Activated CD8-positive, alpha-beta T cell treated with anti-CD3 and anti-CD28 coated beads, Interleukin-2, amount 10 ng/mL, durations not matched to agents 7 days and 5 days (primary cell): ENCODE results near the gene IL25. TPM values are rescaled to one million over a fixed set of nuclear protein-coding genes. Genes with fewer than 3 reads are reported as not detected.

Source experiments
- ATAC-seq: fragments of 150-1000 bp; cut with Tn5 transposase; one replicate; pipeline ENCODE4 v1.10.0; 2021; ENCODE audit warnings: moderate library complexity
- CTCF ChIA-PET: fragments of 350-600 bp; sonication (Branson Sonifier 250); formaldehyde crosslinking; loops from one replicate; lab custom pipeline; 2021; ENCODE audit warnings: antibody characterized with exemption; lab: Charles Lee
- POLR2A ChIA-PET: fragments of 350-600 bp; sonication (Branson Sonifier 250); formaldehyde crosslinking; loops from one replicate; lab custom pipeline; 2021; ENCODE audit warnings: antibody characterized with exemption; lab: Charles Lee
- DNase-seq: peaks from one replicate; pipeline ENCODE4 v3.0.0-alpha.2; 2020
- H3K27ac Mint-ChIP-seq: one replicate; pipeline ENCODE4 v1.8.0; 2021; ENCODE audit warnings: mild to moderate bottlenecking, mixed read lengths
- H3K27me3 Mint-ChIP-seq: one replicate; pipeline ENCODE4 v1.8.0; 2021; ENCODE audit warnings: low read depth, mixed read lengths
- H3K36me3 Mint-ChIP-seq: one replicate; pipeline ENCODE4 v1.8.0; 2021; ENCODE audit warnings: low read depth, mixed read lengths
- H3K4me1 Mint-ChIP-seq: one replicate; pipeline ENCODE4 v1.8.0; 2021; ENCODE audit warnings: low read depth, mixed read lengths
- H3K4me3 Mint-ChIP-seq: one replicate; pipeline ENCODE4 v1.8.0; 2021; ENCODE audit warnings: mild to moderate bottlenecking, mixed read lengths
- H3K9me3 Mint-ChIP-seq: one replicate; pipeline ENCODE4 v1.8.0; 2022; ENCODE audit warnings: mixed read lengths; ENCODE audit not compliant: insufficient read depth
- total RNA-seq, 2 experiments: library from RNA; stranded (reverse); gene quantifications; one replicate each; pipeline ENCODE4 v1.2.3, GENCODE V29; 2021

Gene IL25
- total RNA-seq, 2 experiments from 2014 or later, result not detected

DNA sequence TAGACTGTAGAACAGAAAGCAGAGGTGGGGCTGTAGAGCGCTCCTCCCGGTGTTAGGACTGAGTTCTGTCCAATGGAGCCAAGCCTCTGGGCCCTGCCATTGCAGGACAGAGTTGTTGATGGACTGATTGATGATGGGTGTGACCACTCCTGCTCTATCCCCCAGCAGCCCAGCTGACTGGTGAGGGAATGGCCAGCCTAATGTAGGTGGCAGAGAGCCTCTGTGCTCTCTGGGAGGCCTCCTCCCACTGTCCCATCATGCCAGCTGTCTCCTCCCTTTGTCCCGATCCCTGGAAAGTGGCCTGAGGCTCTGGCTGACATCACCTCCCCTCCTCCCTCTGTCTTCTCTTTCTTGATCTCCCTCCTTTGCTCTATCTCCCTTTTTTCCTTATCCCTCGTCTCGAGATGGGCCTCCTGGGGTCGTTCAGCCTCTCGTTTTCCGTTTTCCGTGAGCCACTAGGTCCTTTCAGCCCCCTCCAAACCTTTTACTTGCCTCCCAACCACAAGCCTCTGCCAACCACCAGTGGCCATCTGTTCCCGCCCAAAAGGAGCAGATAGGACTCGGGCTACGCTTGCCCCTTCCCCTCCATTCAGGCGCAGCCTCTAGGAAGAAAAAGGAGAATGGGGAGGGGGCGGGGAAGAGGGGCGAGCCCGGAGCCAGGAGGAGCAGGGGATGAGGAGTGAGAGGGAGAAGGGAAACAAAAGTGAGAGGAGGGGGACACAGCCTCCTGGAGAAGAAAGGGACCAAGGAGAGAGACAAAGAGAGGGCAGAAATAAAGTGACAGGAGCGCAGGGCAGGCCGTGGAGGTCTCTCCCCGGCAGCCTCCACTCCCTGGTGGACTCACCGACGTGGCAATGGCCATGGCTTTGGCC lies 8.2 kb upstream of the IL25 start:
- POLR2A ChIA-PET, result no interaction called here
- peaks cover 42% of the 10 kb centered on the region for H3K27me3 Mint-ChIP-seq
- H3K4me1 Mint-ChIP-seq, result peaks cover 3% of the 10 kb centered on the region
- no peaks in the 10 kb centered on the region for H3K36me3 Mint-ChIP-seq
- no peaks in the 10 kb centered on the region for H3K9me3 Mint-ChIP-seq
- ATAC-seq, result no peak
- CTCF ChIA-PET, result no interaction called here
- no peak for DNase-seq
- H3K4me3 Mint-ChIP-seq, result no peak overlapping the region
- no peak overlapping the region for H3K27ac Mint-ChIP-seq

DNA sequence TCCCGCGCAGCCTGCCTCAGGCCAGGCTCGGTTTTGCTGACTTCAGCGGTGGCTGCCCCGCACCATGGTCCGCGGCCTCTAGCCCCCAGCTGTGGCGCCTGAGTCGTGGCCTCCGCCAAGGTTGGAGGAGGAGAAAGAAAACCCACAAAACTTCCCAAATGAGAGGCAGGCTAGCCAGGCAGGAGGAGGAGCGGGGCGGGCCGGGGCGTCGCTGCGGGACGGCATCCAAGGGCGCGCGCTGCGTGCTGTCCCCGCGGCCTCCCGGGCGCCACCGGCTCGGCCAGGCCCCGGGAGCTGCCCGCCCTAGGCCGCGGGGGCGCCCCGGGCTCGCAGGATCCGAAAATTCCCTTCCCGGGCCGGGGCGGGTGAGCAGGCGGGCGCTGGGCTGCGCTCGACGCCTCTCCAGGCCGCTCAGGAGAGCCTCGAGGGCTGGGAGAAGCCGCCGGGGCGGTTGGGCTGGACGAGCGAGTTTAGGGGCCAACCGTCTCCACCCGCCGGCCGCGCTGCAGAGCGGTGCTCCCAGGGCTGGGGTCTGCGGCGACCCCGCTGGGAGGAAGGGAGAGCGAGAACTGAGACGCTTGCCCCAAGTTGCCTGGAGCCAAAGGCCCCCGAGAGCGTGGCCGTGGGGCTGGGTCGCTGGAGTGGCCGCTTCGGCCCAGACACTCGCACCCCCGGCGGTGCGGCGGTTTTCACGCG lies 7.4 kb upstream of the IL25 start, which contains the start of gene EFS:
EFS (minus strand) TSS at position 137 of the 696 bp plus-strand sequence. CDS start 147 bp downstream, outside the sequence.
- no peak within 1 kb of the TSS for H3K4me3 Mint-ChIP-seq
- H3K27ac Mint-ChIP-seq, result no peak within 1 kb of the TSS
- H3K9me3 Mint-ChIP-seq, result no peaks in the 10 kb centered on the region
- H3K27me3 Mint-ChIP-seq, result peaks cover 41% of the 10 kb centered on the region
- no peak for DNase-seq
- no peak for ATAC-seq
- H3K36me3 Mint-ChIP-seq, result no peaks in the 10 kb centered on the region
- POLR2A ChIA-PET, result no interaction called here
- CTCF ChIA-PET, result no interaction called here
- peaks cover 3% of the 10 kb centered on the region for H3K4me1 Mint-ChIP-seq

DNA sequence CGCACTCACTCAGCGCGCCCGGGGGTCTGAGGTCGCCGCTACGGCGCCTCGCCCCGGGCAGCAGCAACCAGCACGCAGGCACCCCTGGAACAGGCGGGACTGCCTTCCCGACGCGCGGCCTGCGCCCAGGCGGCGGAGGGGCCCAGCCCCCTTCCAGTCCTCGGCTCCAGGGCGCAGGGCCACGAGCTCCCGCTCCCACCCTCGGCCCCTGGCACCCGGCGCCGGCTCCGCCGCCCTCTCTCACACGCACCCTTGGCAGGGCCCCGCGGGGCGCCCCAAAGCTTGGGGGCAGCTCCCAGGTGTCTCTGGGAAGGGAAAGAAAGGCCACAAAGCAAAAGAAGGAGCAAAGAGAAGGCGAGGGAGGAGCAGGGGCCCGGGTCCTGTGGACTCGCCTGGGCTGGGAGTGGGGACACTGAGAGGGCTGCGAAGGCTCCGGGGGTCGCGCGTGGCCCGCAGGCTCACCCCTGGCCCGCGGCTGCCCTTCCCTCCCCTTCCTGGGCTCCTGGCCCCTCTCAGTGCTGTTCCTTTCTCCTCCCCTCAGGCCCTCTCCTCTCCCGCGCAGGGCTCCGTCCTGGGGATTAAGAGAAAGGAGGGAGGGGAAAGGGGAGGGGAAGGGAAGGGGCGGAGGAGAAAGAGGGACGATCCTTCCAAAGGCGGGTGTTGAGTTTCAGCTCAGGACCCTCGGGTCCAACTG lies 6.7 kb upstream of the IL25 start:
- CTCF ChIA-PET, result no interaction called here
- Mint-ChIP-seq H3K4me1 (peaks cover 3% of the 10 kb centered on the region), H3K4me3 (no peak overlapping the region), H3K9me3 (no peaks in the 10 kb centered on the region), H3K27ac (no peak overlapping the region), H3K36me3 (no peaks in the 10 kb centered on the region), H3K27me3 (peaks cover 41% of the 10 kb centered on the region)
- POLR2A ChIA-PET, result no interaction called here
- DNase-seq (no peak), ATAC-seq (no peak)

DNA sequence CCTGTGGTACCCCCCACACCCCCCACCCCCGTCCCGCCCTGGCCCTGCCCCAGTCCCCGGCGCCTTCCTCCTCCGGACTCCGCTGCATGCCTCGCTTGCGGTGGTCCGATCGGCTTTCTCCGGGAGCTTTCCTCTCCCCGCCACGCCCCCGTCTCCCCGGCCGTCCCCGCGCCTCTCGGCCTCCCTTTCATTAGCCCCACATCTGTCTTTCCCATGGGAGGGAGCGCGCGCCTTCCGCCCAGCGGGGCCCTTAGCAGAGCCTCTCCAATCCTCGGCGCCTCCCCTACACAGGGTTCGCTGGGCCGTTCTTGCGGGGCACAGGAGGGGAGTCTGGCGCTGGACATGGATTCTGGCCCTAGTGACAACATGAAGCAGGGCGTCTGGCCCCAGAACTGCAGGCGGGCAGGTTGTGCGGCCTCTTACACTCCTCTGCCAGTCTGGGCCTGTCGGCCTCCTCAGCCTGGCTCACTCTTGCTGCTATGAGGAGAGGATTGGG lies 6.1 kb upstream of the IL25 start:
- ChIA-PET POLR2A (interaction anchor here (0.5 kb wide), 1 partner anchor 683 kb away, joined by 4 read pairs; no protein-coding TSS in a partner anchor), CTCF (interaction anchor here (4.3 kb wide), 1 partner anchor 14 kb away, joined by 16 read pairs; no protein-coding TSS in a partner anchor)
- no peak for DNase-seq
- no peak for ATAC-seq
- H3K9me3 Mint-ChIP-seq, result no peaks in the 10 kb centered on the region
- no peaks in the 10 kb centered on the region for H3K36me3 Mint-ChIP-seq
- no peak overlapping the region for H3K27ac Mint-ChIP-seq
- no peak overlapping the region for H3K4me3 Mint-ChIP-seq
- H3K4me1 Mint-ChIP-seq, result peaks cover 8% of the 10 kb centered on the region
- H3K27me3 Mint-ChIP-seq, result peaks cover 41% of the 10 kb centered on the region

DNA sequence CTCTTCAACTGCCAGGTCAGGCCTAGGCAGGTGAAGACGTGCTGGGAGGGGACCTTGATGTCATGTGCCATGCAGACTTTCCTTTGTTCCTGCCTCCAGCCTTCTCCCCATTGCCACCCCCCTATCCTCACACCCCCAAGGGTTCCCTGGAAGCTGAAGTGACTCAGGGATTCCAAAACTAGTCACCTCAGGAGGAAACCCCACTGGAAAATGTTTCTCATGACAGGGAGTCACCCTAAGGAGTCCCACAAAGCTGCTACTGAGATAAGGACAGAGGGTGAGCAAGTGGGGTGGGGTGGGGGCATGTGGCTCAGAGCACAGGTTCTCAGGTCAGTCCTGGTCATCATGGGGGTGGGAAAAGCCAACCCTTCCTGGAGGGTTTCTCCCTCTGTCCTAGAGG lies 2.4 kb upstream of the IL25 start:
- Mint-ChIP-seq H3K36me3 (no peaks in the 10 kb centered on the region), H3K9me3 (no peaks in the 10 kb centered on the region), H3K27me3 (peaks cover 27% of the 10 kb centered on the region), H3K4me1 (peaks cover 15% of the 10 kb centered on the region), H3K27ac (no peak overlapping the region), H3K4me3 (no peak overlapping the region)
- ATAC-seq (no peak), DNase-seq (no peak)
- POLR2A ChIA-PET, result no interaction called here
- CTCF ChIA-PET, result interaction anchor here (0.6 to 4.3 kb wide), 2 partner anchors 10 to 30 kb away, joined by 4 to 16 read pairs; no protein-coding TSS in a partner anchor

DNA sequence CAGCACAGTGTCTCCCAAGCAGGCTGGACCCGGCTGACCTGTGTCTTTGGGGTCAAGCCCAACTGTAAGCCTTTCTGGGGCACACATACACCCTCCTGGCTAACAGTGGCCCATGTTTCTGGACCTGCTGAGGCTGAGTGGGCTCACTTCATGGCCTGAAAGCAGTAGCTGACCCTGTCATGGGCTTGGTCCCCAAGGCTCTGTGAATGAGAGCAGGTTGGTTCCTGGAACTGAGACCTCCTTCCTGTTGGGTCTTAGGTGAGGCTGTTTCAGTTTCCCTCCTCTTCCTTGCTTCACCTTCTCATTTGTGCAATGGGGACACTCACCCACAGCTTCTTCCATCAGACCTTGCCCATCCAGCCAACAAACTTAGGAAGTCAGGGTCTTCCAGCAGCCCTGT lies 744 bp upstream of the IL25 start:
- Mint-ChIP-seq H3K4me3 (no peak overlapping the region), H3K9me3 (no peaks in the 10 kb centered on the region), H3K27ac (peak overlapping the region; percentile 56), H3K4me1 (peaks cover 15% of the 10 kb centered on the region), H3K27me3 (peaks cover 22% of the 10 kb centered on the region), H3K36me3 (no peaks in the 10 kb centered on the region)
- ChIA-PET CTCF (interaction anchor here (1.4 kb wide), 1 partner anchor 8 kb away, joined by 5 read pairs; no protein-coding TSS in a partner anchor), POLR2A (interaction anchor here (0.7 kb wide), 1 partner anchor 185 kb away, joined by 3 read pairs; no protein-coding TSS in a partner anchor)
- DNase-seq (no peak), ATAC-seq (no peak)

DNA sequence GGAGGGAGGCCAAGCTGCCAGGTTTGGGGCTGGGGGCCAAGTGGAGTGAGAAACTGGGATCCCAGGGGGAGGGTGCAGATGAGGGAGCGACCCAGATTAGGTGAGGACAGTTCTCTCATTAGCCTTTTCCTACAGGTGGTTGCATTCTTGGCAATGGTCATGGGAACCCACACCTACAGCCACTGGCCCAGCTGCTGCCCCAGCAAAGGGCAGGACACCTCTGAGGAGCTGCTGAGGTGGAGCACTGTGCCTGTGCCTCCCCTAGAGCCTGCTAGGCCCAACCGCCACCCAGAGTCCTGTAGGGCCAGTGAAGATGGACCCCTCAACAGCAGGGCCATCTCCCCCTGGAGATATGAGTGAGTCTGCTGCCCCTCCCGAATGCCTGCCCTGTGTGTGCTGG lies 432 bp downstream of the IL25 start:
- H3K36me3 Mint-ChIP-seq, result no peaks in the 10 kb centered on the region
- H3K4me3 Mint-ChIP-seq, result no peak overlapping the region
- CTCF ChIA-PET, result interaction anchor here (1.0 kb wide), 1 partner anchor 12 kb away, joined by 4 read pairs; no protein-coding TSS in a partner anchor
- ATAC-seq (no peak), DNase-seq (no peak)
- H3K27ac Mint-ChIP-seq, result no peak overlapping the region
- H3K9me3 Mint-ChIP-seq, result no peaks in the 10 kb centered on the region
- POLR2A ChIA-PET, result no interaction called here
- H3K4me1 Mint-ChIP-seq, result peaks cover 17% of the 10 kb centered on the region
- peaks cover 10% of the 10 kb centered on the region for H3K27me3 Mint-ChIP-seq

DNA sequence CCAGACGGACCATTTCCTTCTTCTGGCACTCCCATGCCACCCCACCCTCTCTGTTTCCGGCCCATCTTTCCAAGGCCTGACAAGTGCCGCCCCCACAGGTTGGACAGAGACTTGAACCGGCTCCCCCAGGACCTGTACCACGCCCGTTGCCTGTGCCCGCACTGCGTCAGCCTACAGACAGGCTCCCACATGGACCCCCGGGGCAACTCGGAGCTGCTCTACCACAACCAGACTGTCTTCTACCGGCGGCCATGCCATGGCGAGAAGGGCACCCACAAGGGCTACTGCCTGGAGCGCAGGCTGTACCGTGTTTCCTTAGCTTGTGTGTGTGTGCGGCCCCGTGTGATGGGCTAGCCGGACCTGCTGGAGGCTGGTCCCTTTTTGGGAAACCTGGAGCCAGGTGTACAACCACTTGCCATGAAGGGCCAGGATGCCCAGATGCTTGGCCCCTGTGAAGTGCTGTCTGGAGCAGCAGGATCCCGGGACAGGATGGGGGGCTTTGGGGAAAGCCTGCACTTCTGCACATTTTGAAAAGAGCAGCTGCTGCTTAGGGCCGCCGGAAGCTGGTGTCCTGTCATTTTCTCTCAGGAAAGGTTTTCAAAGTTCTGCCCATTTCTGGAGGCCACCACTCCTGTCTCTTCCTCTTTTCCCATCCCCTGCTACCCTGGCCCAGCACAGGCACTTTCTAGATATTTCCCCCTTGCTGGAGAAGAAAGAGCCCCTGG lies 3.1 kb downstream of the IL25 start:
- Mint-ChIP-seq H3K27ac (no peak overlapping the region), H3K4me3 (no peak overlapping the region), H3K4me1 (peaks cover 17% of the 10 kb centered on the region), H3K9me3 (no peaks in the 10 kb centered on the region), H3K36me3 (no peaks in the 10 kb centered on the region), H3K27me3 (peaks cover 6% of the 10 kb centered on the region)
- DNase-seq (no peak), ATAC-seq (no peak)
- CTCF ChIA-PET, result interaction anchor here (1.3 kb wide), 1 partner anchor 23 kb away, joined by 5 read pairs; the partner anchor contains the start of gene SLC22A17
- POLR2A ChIA-PET, result interaction anchor here (2.1 kb wide), 1 partner anchor 53 kb away, joined by 7 read pairs; no protein-coding TSS in a partner anchor

DNA sequence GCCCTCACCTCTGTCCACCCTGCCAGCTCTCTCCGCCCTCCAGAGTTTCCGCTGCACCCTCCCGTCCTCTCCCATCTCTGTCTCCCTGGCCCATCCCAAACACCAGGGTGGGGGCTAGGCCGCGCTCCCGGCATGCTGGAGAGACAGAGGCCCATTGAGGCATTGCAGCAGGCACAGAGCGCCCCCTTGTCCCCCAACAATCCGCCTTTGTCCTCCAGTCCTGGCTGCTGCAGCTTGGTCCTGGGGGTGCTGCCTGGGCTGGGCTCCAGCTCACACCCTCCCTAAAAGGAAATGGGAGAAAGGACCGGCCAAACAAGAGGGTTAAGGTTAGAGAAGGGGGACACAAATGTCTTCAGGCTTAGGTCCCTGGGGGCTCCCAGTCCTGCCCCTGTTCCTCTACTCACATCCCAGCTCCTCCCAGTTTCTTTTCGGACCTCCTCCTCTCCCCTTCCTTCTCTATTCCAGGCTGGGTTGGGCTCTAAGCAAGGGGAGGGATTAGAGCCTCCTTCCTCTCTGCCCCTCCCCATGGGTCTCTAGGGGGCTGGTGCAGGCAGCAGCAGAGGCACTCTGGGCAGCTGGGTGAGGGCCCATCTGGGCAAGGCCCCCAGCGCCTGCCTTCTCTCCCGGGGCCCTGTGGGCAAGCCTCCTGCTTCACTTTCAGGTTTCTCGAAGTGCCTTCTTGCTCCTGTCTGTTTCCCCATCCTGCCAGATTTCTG lies 4.0 kb downstream of the IL25 start, which contains the start of gene CMTM5:
CMTM5 (plus strand) TSS at position 565 of the 716 bp plus-strand sequence. CDS start 206 bp downstream, outside the sequence.
- Mint-ChIP-seq H3K9me3 (no peaks in the 10 kb centered on the region), H3K36me3 (no peaks in the 10 kb centered on the region), H3K4me3 (no peak within 1 kb of the TSS), H3K27ac (no peak within 1 kb of the TSS), H3K27me3 (peaks cover 6% of the 10 kb centered on the region), H3K4me1 (peaks cover 10% of the 10 kb centered on the region)
- ATAC-seq (no peak), DNase-seq (no peak)
- POLR2A ChIA-PET, result interaction anchor here (2.1 kb wide), 1 partner anchor 54 kb away, joined by 7 read pairs; no protein-coding TSS in a partner anchor
- CTCF ChIA-PET, result interaction anchor here (7.5 kb wide), 1 partner anchor 49 kb away, joined by 87 read pairs; no protein-coding TSS in a partner anchor

DNA sequence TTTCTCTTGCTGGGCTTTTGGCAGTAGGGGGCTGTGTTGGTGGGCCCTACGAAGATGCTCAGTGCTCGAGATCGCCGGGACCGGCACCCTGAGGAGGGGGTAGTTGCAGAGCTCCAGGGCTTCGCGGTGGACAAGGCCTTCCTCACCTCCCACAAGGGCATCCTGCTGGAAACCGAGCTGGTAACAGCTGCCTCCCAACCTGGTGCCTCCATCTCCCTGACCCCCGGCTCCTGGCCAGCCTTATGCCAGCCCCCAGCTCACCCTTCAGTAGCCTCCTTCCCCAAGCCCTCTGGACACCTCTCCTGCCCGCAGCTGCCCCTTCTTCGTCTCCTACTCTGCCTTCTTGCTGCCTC lies 4.6 kb downstream of the IL25 start:
- ATAC-seq (no peak), DNase-seq (no peak)
- CTCF ChIA-PET, result interaction anchor here (7.5 kb wide), 1 partner anchor 50 kb away, joined by 87 read pairs; no protein-coding TSS in a partner anchor
- Mint-ChIP-seq H3K36me3 (no peaks in the 10 kb centered on the region), H3K9me3 (no peaks in the 10 kb centered on the region), H3K4me3 (no peak overlapping the region), H3K27ac (no peak overlapping the region), H3K4me1 (peaks cover 5% of the 10 kb centered on the region), H3K27me3 (peaks cover 6% of the 10 kb centered on the region)
- POLR2A ChIA-PET, result interaction anchor here (2.1 kb wide), 1 partner anchor 55 kb away, joined by 7 read pairs; no protein-coding TSS in a partner anchor
